HG02973 (cell line): ENCODE results near the gene CRTC3.
A peak's percentile ranks its signal among the peaks of the same experiment; 100 is the strongest.

ENCODE experiments used
- ATAC-seq: cut with Tn5 transposase; IDR thresholded peaks from one replicate; pipeline ENCODE4 v1.9.1; 2021; ENCODE audit warnings: moderate library complexity; ENCODE audit not compliant: unreplicated experiment

Gene CRTC3

DNA sequence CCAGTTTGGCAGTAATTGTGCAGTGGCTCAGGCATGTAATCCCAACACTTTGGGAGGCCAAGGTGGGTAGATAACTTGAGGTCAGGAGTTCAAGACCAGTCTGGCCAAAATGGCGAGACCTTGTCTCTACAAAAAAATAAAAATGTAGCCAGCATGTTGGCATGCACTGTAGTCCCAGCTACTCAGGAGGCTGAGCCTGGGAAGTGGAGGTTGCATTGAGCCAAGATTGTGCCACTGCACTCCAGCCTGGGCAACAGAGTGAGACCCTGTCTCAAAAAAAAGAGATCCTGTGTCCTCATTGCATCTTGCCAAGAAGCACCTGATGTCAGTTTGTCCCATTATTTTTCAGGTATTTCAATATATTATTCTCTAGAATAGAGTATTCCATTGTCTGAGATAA lies 61.8 kb downstream of the CRTC3 start:
- ATAC-seq, result no peak

DNA sequence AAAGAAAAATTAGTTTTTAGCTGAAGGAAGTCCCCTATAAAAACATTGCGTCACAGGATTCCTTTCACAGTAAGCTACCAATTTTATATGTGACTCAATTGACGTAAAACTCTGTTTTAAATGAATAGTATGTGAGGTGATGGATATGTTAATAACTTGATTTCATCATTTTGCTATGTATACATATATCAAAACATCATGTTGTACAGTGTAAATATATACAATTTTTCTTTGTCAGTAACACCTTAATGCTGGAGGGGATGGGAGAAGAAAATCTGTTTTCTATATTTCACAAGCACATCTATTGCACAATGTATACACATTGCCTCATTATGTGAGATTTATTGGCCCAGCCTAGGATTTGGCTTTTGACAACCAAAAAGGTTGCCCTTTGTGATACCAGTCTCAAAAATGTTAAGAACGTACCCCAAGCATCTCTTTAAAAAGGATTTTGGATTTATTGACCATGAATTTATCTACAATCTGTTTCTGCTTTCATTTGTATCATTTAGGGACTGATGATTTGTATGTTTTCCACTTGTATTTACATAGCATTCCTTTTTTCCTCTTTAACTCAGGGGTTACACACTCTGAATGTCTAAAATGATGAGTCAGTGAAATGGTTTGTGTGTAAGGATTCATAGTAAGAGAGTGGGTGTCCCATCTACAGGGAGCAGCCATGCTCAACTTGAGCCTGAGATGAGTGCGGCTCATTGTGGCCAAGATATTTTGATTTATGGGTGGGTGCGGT lies 62.6 kb downstream of the CRTC3 start:
- no peak for ATAC-seq

DNA sequence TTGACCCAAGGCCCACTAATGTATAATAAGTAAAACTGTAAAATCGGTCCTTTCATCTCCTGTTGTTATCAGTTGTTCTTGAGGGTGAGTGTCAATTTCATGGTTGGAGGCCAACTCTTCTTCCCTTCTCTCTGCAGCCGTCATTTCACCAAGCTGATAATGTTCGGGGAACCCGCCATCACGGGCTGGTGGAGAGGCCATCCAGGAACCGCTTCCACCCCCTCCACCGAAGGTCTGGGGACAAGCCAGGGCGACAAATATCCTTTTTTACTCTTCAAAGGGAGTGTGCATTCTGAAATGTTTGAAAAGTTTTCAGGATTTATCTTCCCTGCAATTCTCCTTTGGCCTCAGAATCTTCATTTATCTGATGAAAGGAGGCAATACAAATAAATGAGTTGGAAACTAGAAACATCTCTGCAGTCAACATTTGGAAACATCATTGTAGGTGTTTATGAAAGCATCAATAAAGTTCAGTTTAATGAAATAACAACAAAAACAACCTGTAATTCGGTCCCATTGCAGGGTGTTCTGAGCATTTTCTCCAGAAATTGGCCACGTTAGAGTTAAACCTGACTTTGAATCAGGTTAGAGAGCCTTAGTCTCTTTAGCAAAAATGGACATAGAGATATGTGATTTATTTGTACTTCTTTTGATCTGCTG lies 63.9 kb downstream of the CRTC3 start:
- ATAC-seq, result no peak

DNA sequence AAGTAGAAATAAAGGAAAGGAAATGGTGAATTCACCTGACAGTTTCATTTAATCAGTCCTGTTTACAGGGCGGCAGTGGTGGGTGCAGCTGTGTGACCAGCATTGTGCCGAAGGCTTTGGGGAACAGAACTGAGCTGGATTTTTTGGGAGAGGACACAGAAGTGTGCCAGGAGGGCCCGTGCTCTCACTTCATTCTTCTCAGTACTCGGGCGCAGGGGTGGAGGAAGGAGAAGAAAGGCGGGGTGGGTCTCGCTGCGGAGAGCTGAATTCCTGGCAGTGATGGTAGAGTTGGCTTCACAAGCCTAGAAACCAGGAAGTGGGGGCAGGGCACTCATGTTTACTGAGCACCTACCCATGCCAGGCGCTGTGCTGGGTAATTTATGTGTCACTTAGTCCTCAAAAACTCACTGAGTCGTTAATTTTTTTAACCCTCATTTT lies 64.6 kb downstream of the CRTC3 start:
- ATAC-seq, result no peak

DNA sequence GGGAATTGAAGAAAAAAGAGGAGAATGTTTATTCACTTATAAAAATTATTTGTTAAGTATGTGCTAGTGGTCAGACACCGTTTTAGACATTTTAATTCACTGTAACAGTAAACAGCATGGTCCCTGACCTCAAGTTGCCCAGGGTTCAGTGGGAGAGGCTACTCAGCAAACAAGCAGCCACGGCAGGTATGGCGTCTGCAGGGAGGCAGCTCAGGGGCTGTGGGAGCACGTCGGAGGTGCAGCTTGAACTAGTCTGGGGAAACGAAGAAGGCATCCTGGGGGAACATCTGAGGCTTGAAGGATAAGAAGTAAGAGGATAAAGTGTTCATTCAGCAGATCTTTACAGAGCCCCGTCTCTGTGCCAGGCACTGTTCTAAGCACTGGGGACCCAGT lies 66.0 kb downstream of the CRTC3 start:
- no peak for ATAC-seq

DNA sequence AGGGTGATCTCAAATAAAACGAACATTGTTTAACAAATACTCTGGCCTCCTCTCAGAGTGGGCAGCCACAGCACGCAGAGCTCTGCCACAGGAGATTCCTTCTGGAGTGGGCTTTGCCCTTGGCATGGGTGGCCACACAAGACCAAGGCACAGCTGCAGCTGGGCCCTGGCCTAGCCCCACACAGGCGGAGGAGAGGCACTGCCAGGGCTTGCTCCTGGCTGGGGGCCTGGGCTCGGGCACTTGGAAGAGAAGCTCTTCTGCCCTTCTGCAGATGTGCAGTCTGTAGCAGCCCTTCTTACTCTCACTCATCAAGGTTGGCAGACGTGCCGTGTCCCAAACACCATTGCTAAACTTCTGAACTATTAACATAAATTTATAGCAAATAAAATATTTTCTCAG lies 67.2 kb downstream of the CRTC3 start:
- ATAC-seq, result no peak

DNA sequence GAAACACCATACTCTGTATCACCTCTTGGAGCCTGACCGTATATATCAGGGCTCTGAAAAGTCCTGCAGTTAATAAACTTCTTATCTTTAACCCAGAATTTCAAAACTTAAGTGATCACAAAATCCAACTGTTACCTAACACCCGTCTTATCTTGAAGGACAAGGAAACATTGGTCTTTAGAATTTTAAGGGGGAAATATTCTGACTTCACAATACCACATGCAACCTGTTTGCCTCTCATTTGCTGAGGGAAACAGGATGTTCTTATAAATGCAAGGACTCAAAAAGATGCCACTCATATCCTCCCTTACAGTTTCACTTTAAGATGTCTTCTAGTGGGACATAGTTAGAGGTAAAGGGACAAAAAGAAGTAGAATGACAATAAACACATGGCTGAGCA lies 67.9 kb downstream of the CRTC3 start:
- peak; percentile 40 for ATAC-seq

DNA sequence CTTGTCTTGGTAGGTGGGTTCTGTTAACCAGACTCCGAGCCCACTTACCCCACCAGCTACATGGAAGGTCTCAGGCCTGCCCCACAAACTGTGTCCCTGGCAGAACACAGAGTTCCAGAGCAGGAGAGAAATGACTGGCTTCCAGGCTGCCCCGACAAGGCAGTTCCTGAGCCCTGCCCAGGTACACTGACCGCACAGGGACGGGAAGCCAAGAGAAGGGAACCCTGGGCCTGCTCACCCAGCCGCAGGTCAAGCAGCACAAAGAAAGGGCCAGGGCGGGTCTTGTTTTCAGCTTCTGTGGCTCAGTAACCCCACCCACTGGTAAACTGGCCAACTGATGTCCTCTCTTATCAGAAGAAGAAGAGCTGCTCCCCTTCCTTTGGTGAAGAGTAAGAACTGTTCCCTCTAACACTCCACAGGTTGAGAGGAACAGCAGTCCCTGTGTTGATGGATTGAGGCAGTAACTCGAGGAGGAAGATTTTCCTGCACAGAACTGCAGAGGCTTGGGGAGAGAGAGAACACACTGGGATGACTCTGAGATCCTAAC lies 68.4 kb downstream of the CRTC3 start:
- ATAC-seq, result peak; percentile 33

DNA sequence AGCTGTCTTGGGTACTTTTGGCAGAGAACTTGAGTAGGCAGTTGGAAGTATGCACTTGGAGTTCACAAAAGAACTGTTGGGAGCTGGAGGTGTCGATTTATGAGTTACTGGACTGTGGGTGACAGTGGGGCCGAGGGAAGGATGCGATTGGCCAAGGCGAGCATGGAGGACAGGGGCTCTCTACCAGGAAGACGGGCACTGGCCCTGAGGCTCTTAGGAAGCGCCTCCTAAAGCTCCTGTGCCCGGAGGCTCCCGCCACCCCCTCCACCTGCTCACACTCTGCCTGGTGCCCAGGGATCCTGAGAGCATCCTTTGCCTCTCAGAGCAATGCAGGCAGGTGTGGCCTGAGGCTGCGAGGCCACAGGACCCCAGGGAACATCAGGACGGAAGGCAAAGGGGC lies 69.0 kb downstream of the CRTC3 start:
- ATAC-seq, result no peak

DNA sequence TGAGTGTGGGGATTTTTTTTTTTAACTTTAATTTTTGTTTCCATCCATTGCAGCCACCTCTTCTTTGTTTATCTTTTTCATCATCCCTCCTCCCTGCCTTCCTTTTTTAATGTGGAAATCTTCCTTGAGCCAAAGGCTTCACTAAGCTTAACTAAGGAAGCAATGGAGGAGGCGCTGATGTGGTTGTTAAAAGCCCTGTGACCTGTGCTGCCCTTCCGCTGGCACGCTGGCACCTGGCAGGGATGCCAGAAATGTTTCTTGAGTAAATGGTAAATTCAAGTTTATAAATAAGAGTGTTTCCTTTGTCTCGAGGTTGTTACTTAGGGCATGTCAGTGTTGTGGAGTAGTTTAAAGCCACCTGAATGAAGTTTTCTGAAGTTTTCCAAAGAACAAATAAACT lies 69.4 kb downstream of the CRTC3 start:
- no peak for ATAC-seq

DNA sequence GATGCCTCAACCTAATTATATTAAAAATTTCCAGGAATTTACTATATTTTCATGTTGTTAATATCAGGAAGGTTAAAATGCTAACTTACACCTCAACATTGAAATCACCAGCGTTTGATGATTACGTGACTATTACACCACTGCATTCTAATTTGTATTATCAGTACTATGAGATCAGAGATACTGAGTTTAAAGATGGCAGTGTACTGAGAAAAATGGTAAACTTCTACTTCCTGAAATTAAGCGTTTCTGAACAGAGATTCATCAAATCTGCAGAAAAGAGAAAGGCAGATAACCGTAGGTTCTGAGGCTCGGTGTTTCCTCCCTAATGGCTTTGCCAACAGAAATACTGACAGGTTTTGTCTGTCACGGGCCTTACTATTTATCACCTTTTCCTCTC lies 69.9 kb downstream of the CRTC3 start:
- ATAC-seq, result no peak

DNA sequence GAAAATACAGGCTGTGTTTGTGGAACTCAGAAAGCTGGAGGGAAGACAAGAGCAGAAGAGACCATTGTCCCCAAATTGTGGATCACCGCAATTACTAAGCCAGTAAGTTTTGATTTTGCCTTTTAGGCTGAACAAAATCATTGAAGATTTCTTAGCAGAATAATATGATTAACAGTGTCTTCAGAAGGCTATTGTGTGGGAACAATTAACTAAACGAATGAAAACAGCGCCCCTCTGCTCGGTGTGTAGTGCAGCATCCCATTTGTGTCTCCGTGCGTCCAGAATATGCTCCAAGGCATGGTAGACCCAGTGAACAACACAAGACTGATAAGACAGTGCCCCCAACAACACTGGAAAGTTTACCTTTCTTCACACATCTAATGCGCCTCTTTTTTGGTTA lies 71.2 kb downstream of the CRTC3 start:
- ATAC-seq, result no peak

DNA sequence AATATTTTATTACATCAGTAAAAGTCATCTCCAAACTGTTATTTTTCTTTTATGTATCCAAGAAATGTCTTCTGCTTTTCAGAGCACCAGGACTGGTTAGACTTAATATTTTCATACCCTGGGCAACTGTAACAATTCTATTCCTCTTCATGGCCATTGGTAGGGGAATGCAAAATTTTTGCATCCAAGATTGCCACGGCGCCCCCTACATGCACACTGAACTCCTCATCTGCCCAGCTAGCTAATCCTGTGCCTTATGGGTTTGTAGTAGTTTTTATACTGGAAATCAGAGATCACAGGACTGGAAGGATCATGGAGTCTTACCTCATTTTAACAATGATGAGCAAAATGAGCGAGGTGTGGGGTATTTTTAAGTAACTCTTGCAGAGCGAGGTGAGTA lies 74.2 kb downstream of the CRTC3 start:
- ATAC-seq, result no peak

DNA sequence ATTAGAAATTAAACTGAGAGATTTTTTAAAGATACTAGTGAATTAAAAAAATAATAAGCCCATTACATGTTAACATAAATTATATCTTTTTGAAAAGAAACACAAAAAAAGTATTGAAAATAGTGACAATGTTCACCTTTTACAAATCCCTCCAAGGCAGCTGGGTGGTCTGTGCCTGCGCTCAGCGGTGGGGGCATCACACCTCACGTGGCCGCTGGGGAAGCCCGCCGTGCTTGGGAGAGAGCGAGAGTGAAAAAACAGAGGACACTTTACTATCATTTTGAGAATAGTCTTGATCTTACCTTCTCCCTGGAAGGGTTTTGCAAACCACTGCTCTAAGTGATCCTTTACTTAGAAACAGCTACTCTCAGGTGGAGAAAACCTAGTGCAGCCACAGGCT lies 76.9 kb downstream of the CRTC3 start:
- ATAC-seq, result no peak

DNA sequence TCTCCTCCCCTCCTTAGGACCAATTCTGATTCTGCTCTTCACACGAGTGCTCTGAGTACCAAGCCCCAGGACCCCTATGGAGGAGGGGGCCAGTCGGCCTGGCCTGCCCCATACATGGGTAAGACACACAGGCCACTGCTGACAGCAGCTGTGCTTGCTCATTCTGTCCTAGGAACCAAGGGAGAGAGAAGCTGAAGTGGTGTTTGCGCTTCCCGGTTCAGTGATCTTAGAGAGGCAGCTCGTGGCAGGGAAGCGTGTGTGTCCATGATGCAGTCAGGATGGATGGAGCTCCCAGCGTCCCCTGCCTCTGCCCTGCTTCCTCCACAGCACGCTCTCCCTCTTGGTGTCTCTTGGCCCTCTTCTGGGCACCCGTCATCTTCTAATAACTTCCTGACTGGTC lies 77.6 kb downstream of the CRTC3 start:
- ATAC-seq, result no peak

DNA sequence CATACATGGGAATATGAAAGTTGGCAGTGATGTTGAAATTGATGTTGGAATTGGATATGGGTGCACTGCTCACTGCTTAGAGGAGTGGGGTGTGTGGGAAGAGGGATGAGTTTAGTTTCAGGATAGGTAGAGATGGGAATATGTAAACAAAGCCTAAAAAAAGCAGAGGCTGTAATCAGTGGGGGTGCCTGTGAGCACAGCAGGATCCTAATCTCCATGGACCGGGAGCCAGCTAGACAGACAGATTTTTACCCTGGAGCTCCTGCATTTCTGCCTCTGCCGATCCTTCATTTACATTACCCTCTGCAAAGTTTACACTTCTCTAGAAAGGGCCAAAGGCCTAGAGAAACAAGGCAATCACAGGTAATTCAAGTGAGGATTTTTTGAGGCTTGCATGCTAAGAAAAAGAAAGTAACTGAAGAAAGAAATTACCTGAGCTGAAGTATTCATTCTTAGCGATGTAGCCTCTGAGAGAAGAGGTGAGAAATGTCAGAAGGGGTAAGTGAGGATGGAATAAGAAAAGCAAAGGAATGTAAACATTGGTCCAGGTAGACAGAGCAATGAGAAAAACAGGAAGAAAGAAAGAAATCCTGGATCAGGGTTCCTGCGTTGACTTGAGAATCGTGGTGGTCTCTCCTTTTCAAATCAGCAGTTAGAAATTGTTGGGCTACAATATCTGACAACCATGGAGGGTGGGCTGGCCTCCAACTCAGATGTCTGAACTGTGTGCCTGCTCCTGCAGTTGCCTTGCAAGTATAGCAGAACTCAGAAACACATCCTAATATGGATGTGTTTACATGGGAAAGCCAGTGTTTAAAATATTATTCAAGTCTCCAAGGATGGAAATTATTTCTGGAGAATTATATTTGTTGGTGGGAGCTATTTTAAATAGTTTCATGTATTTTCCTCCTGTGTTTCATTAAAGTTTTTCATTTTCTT lies 79.8 kb downstream of the CRTC3 start:
- no peak for ATAC-seq

DNA sequence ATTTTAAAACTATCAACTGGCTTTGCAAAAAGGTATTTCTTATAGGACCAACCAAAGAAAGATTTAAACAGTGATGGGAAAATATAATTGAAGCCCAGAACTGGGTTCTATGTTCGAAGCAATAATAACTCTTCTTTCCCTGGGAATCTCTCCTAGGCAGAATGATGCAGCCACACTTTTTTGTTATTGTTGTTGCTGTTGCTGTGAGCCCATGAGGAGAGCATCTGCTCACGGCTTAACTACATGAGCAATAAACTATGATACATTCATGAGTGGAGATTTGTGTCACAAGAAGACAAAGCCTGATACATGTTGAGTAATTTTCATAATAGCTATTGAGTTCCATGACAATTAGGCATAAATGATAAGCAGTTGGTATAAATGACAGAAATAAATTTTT lies 80.5 kb downstream of the CRTC3 start:
- no peak for ATAC-seq

DNA sequence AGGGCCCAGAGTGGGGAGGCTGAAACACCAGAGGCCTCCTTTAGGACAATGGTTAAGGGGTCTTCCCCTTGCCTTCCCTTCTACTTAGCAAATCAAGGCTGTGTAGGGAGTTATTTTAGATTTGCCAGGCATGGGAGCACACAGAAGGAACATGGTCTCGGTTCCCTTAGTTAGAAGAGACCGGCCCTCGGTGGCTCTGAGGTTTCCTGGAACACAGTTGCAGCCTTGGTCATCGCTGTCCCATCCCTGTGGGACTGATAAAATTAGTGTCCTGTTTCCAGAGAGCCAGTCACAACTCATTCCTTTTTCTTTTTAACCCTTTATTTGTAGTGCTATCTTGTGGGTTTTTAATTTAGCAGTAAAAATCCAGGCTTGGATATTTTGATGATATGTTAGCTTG lies 81.4 kb downstream of the CRTC3 start:
- no peak for ATAC-seq

DNA sequence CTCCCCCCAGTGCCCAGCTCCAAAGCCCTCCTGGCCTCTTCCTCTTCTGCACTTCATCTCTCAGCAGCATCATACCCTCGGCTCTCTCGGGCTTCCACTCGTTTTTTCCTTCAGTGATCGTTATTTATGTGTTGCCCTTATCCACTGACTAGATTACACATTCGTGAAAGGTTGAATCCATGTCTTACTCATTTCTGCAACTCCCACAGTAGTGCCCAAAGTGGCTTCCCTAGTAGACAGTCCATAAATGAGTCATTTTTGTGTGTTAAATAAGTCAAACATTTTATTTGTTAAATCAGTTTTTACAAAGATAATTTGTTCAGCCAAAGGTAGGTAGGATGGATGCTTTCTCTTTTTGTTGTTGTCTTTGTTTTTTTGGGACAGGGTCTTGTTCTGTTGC lies 87.4 kb downstream of the CRTC3 start:
- ATAC-seq, result no peak

DNA sequence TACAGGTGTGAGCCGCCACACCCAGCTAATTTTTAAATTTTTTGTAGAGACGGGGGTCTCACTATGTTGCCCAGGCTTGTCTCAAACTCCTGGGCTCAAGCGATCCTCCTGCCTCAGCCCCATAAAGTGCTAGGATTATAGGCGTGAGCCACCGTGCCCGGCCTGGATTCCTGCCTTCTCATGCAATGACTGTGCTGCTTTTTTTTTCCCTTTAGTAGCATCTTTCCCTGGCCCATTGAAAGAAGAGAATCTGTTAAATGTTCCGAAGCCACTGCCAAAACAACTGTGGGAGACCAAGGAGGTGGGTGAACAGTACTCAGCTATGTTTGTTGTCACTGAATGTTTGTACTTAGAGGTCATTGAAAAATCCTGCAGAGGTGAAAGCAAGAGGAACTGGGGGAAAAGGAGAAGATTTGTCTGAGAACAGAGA lies 88.0 kb downstream of the CRTC3 start:
- ATAC-seq, result no peak

DNA sequence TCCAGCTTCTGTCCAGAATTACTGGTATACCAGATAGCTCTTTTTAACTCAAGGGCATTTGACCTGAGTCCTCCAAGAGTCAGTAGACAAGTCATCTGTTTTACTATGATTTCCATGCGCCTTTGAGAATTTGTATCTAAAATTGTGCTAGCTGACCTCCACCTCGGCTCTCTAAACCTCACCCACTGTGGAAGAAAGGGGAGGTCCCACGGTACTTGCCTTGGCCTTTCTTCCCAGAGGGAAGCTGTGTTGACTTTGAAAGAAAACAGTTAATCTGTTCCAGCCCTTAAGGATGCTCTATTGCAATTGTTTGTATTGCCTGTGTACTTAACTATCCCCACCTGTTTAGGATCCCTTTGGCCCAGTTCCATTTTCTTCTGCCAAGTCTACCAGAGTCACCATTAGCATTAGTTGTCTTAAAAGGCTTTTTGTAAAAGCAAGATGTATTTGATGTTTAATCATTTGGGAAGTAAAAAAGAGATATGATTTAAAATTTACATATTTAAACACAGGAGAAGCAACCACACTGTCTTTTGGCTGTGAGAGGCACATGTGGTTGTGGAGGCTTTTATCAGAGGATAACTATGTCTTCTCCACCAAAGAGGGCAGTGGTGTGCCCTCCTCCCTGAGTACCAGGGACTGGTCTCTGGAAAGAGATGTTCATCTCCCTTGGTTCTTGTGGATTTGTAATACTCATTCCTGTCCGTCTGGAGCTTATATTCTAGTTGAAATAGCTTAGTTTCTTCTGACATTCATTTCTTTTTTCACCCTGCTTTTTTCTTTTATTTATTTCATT lies 88.8 kb downstream of the CRTC3 start:
- ATAC-seq, result no peak
